Uterus (tissue), 2 donors: Measurements from ENCODE around the gene FAM13B.

Experiments
- POLR2A ChIP-seq, 2 donors: fragments of 450-650 bp; IDR thresholded peaks; one replicate each; pipeline ENCODE4 v1.6.1; 2016; ENCODE audit warnings: antibody characterized with exemption in 2 of 2, mild to moderate bottlenecking in 1 of 2, moderate library complexity in 1 of 2
- TF ChIP-seq, protein P1 (sequence below), 4 experiments: fragments of 200-600 bp in 2 of 4; fragments of 450-650 bp in 2 of 4; sonication (generic) in 2 of 4; IDR thresholded peaks; one replicate each; pipeline ENCODE4 v1.5.1; 2016 to 2019; ENCODE audit warnings: antibody characterized with exemption in 4 of 4, mild to moderate bottlenecking in 2 of 4, moderate library complexity in 1 of 4

DNA sequence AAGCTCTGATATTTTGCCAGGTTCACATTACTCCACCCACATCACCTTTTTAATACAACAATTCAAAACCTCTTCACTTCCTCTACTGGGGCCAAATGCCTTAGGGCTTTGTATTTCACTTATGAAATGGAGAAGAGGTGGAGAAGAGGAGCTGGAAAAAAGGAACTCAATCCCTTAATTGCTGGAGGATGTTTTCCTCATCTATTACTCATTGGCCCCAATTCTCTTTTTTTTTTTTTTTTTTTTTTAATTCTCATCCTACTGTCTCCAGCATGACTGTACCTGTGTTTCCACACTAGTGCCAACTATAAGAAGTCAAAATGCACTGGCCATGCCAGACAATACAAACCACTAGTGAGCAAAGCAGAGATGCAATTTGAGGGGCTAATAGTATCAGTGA, 20.9 kb downstream of the FAM13B start:
- TF ChIP-seq, protein P1, sequence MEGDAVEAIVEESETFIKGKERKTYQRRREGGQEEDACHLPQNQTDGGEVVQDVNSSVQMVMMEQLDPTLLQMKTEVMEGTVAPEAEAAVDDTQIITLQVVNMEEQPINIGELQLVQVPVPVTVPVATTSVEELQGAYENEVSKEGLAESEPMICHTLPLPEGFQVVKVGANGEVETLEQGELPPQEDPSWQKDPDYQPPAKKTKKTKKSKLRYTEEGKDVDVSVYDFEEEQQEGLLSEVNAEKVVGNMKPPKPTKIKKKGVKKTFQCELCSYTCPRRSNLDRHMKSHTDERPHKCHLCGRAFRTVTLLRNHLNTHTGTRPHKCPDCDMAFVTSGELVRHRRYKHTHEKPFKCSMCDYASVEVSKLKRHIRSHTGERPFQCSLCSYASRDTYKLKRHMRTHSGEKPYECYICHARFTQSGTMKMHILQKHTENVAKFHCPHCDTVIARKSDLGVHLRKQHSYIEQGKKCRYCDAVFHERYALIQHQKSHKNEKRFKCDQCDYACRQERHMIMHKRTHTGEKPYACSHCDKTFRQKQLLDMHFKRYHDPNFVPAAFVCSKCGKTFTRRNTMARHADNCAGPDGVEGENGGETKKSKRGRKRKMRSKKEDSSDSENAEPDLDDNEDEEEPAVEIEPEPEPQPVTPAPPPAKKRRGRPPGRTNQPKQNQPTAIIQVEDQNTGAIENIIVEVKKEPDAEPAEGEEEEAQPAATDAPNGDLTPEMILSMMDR (IDR thresholded peaks at IDR 0.05), result no peak
- TF ChIP-seq POLR2A (IDR thresholded peaks at IDR 0.05), result no peak
